ENCODE data around the gene CDC42BPG. TPM values are rescaled to one million over a fixed set of nuclear protein-coding genes. Genes with fewer than 3 reads are reported as not detected.
A peak's percentile ranks its signal among the peaks of the same experiment; 100 is the strongest.

The CDC42BPG gene
- total RNA-seq, 1 experiment from 2014 or later: 0.15 TPM

- peaks cover 45% of the 10 kb centered on the region for H3K4me1 ChIP-seq (ENCODE audit: low read length)
- no peak overlapping the region for H3K9ac ChIP-seq (ENCODE audit: low read length)
Measured at GRCh38 chr11:64883575-64883974, 39.1 kb upstream of the CDC42BPG start.

GRCh38 chr11:64882243-64882642 is 37.8 kb upstream of the CDC42BPG start:
- Histone ChIP-seq H3K4me1 (ENCODE audit: low read length) (peaks cover 37% of the 10 kb centered on the region), H3K9ac (ENCODE audit: low read length) (peak overlapping the region; percentile 21; the same call in 1 of the 2 replicates), H3K4me3 (ENCODE audit: low read length) (no peak overlapping the region), H3K9me3 (ENCODE audit: low read length) (no peaks in the 10 kb centered on the region), H3K9me2 (replicated peaks; ENCODE audit: insufficient read depth, low read length) (no peaks in the 10 kb centered on the region), H2AFZ (ENCODE audit: low read length) (no peak overlapping the region), H3K27ac (ENCODE audit: low read length) (no peak overlapping the region), H3K36me3 (ENCODE audit: insufficient read depth, low read length) (no peaks in the 10 kb centered on the region), H3K79me2 (ENCODE audit: low read length) (peaks cover 10% of the 10 kb centered on the region), H3K27me3 (ENCODE audit: low read length) (no peaks in the 10 kb centered on the region), H3K4me2 (ENCODE audit: low read depth, low read length, poor library complexity, severe bottlenecking) (peak overlapping the region; percentile 15), H4K20me1 (ENCODE audit: insufficient read depth, low read depth, low read length) (peaks cover 10% of the 10 kb centered on the region; the same call in 1 of the 2 replicates)
- DNase-seq: no peak

More at GRCh38 chr11:64883575-64883974, 39.1 kb upstream of the CDC42BPG start:
- H3K79me2 ChIP-seq (ENCODE audit: low read length): no peaks in the 10 kb centered on the region
- no peak overlapping the region for H2AFZ ChIP-seq (ENCODE audit: low read length)
- no peak overlapping the region for H3K4me2 ChIP-seq (ENCODE audit: low read depth, low read length, poor library complexity, severe bottlenecking)
- H3K9me3 ChIP-seq (ENCODE audit: low read length): no peaks in the 10 kb centered on the region
- no peak overlapping the region for H3K27ac ChIP-seq (ENCODE audit: low read length)
- no peak overlapping the region for H3K4me3 ChIP-seq (ENCODE audit: low read length)
- H3K9me2 ChIP-seq (replicated peaks; ENCODE audit: insufficient read depth, low read length): no peaks in the 10 kb centered on the region
- H3K27me3 ChIP-seq (ENCODE audit: low read length): no peaks in the 10 kb centered on the region
- H3K36me3 ChIP-seq (ENCODE audit: insufficient read depth, low read length): no peaks in the 10 kb centered on the region
- H4K20me1 ChIP-seq (ENCODE audit: insufficient read depth, low read depth, low read length): no peaks in the 10 kb centered on the region
- no peak for DNase-seq

GRCh38 chr11:64881476-64881875 is 37.0 kb upstream of the CDC42BPG start:
- H3K4me1 ChIP-seq (ENCODE audit: low read length): peaks cover 41% of the 10 kb centered on the region

GRCh38 chr11:64880240-64881001 is 36.0 kb upstream of the CDC42BPG start:
- Histone ChIP-seq H3K4me2 (ENCODE audit: low read depth, low read length, poor library complexity, severe bottlenecking) (peak overlapping the region; percentile 95), H2AFZ (ENCODE audit: low read length) (no peak overlapping the region), H3K79me2 (ENCODE audit: low read length) (peaks cover 29% of the 10 kb centered on the region), H3K36me3 (ENCODE audit: insufficient read depth, low read length) (0 out of 2 replicates have a peak, but pooled peaks cover 2% of the 10 kb centered on the region), H3K9me3 (ENCODE audit: low read length) (no peaks in the 10 kb centered on the region), H3K9me2 (replicated peaks; ENCODE audit: insufficient read depth, low read length) (no peaks in the 10 kb centered on the region), H3K27ac (ENCODE audit: low read length) (no peak overlapping the region), H3K27me3 (ENCODE audit: low read length) (no peaks in the 10 kb centered on the region), H3K4me3 (ENCODE audit: low read length) (no peak overlapping the region), H3K9ac (ENCODE audit: low read length) (peak overlapping the region; percentile 4; the same call in 1 of the 2 replicates), H3K4me1 (ENCODE audit: low read length) (peaks cover 52% of the 10 kb centered on the region), H4K20me1 (ENCODE audit: insufficient read depth, low read depth, low read length) (peaks cover 27% of the 10 kb centered on the region; the same call in 1 of the 2 replicates)
- no peak for DNase-seq

More at GRCh38 chr11:64881476-64881875, 37.0 kb upstream of the CDC42BPG start:
- peaks cover 18% of the 10 kb centered on the region for H3K79me2 ChIP-seq (ENCODE audit: low read length)
- H3K27ac ChIP-seq (ENCODE audit: low read length): no peak overlapping the region
- H3K27me3 ChIP-seq (ENCODE audit: low read length): no peaks in the 10 kb centered on the region
- no peak for DNase-seq
- H2AFZ ChIP-seq (ENCODE audit: low read length): no peak overlapping the region
- no peak overlapping the region for H3K9ac ChIP-seq (ENCODE audit: low read length)
- H3K9me3 ChIP-seq (ENCODE audit: low read length): no peaks in the 10 kb centered on the region
- no peaks in the 10 kb centered on the region for H3K9me2 ChIP-seq (replicated peaks; ENCODE audit: insufficient read depth, low read length)
- no peak overlapping the region for H3K4me2 ChIP-seq (ENCODE audit: low read depth, low read length, poor library complexity, severe bottlenecking)
- H3K4me3 ChIP-seq (ENCODE audit: low read length): no peak overlapping the region
- no peaks in the 10 kb centered on the region for H3K36me3 ChIP-seq (ENCODE audit: insufficient read depth, low read length)
- peaks cover 18% of the 10 kb centered on the region; the same call in 1 of the 2 replicates for H4K20me1 ChIP-seq (ENCODE audit: insufficient read depth, low read depth, low read length)

- Histone ChIP-seq H3K36me3 (ENCODE audit: insufficient read depth, low read length) (0 out of 2 replicates have a peak, but pooled peaks cover 7% of the 10 kb centered on the region), H3K27me3 (ENCODE audit: low read length) (no peaks in the 10 kb centered on the region), H3K9ac (ENCODE audit: low read length) (peak overlapping the region; percentile 86), H2AFZ (ENCODE audit: low read length) (no peak overlapping the region), H3K4me1 (ENCODE audit: low read length) (peaks cover 62% of the 10 kb centered on the region), H3K9me2 (replicated peaks; ENCODE audit: insufficient read depth, low read length) (no peaks in the 10 kb centered on the region), H4K20me1 (ENCODE audit: insufficient read depth, low read depth, low read length) (peaks cover 34% of the 10 kb centered on the region; the same call in 1 of the 2 replicates), H3K79me2 (ENCODE audit: low read length) (peaks cover 39% of the 10 kb centered on the region), H3K4me2 (ENCODE audit: low read depth, low read length, poor library complexity, severe bottlenecking) (peak overlapping the region; percentile 95), H3K9me3 (ENCODE audit: low read length) (no peaks in the 10 kb centered on the region), H3K4me3 (ENCODE audit: low read length) (peak overlapping the region; percentile 82), H3K27ac (ENCODE audit: low read length) (peak overlapping the region; percentile 57)
- DNase-seq: no peak
Measured at GRCh38 chr11:64879244-64879900, 34.9 kb upstream of the CDC42BPG start.

- Histone ChIP-seq H3K27me3 (ENCODE audit: low read length) (no peaks in the 10 kb centered on the region), H3K4me2 (ENCODE audit: low read depth, low read length, poor library complexity, severe bottlenecking) (peak within 1 kb of the TSS; percentile 95), H3K9ac (ENCODE audit: low read length) (peak within 1 kb of the TSS; percentile 93), H3K4me1 (ENCODE audit: low read length) (peaks cover 66% of the 10 kb centered on the region), H3K9me2 (replicated peaks; ENCODE audit: insufficient read depth, low read length) (no peaks in the 10 kb centered on the region), H4K20me1 (ENCODE audit: insufficient read depth, low read depth, low read length) (peaks cover 34% of the 10 kb centered on the region; the same call in 1 of the 2 replicates), H3K9me3 (ENCODE audit: low read length) (no peaks in the 10 kb centered on the region), H3K27ac (ENCODE audit: low read length) (peak within 1 kb of the TSS; percentile 57), H3K79me2 (ENCODE audit: low read length) (peaks cover 42% of the 10 kb centered on the region), H3K36me3 (ENCODE audit: insufficient read depth, low read length) (0 out of 2 replicates have a peak, but pooled peaks cover 7% of the 10 kb centered on the region), H2AFZ (ENCODE audit: low read length) (0 out of 2 replicates have a peak within 1 kb of the TSS, but pooled peaks have one; percentile 9), H3K4me3 (ENCODE audit: low read length) (peak within 1 kb of the TSS; percentile 95)
- DNase-seq: peak; percentile 100
Measured at GRCh38 chr11:64878494-64879243, 34.2 kb upstream of the CDC42BPG start, which contains the start of gene EHD1. TSS of gene EHD1 (minus strand) at chr11:64878621. CDS start at chr11:64878464, 157 bp downstream.

GRCh38 chr11:64878223-64878493 is 33.7 kb upstream of the CDC42BPG start:
- Histone ChIP-seq H4K20me1 (ENCODE audit: insufficient read depth, low read depth, low read length) (peaks cover 34% of the 10 kb centered on the region; the same call in 1 of the 2 replicates), H3K27me3 (ENCODE audit: low read length) (no peaks in the 10 kb centered on the region), H3K36me3 (ENCODE audit: insufficient read depth, low read length) (0 out of 2 replicates have a peak, but pooled peaks cover 7% of the 10 kb centered on the region), H3K9ac (ENCODE audit: low read length) (peak overlapping the region; percentile 93), H3K4me2 (ENCODE audit: low read depth, low read length, poor library complexity, severe bottlenecking) (peak overlapping the region; percentile 91), H3K9me2 (replicated peaks; ENCODE audit: insufficient read depth, low read length) (no peaks in the 10 kb centered on the region), H3K9me3 (ENCODE audit: low read length) (no peaks in the 10 kb centered on the region), H3K27ac (ENCODE audit: low read length) (peak overlapping the region; percentile 45), H3K4me1 (ENCODE audit: low read length) (peaks cover 71% of the 10 kb centered on the region), H3K4me3 (ENCODE audit: low read length) (peak overlapping the region; percentile 95), H3K79me2 (ENCODE audit: low read length) (peaks cover 42% of the 10 kb centered on the region), H2AFZ (ENCODE audit: low read length) (0 out of 2 replicates have a peak overlapping the region, but pooled peaks have one; percentile 9)
- no peak for DNase-seq
